Fibroblast of skin of right quadriceps (primary cell): ENCODE results near the gene CATSPER2.
"Not testable (repeated sequence)": the region's sequence is repeated elsewhere in the genome, so short reads cannot be mapped to it uniquely, and the experiment has no call there.

ENCODE experiments used
- DNase-seq: peaks from one replicate; pipeline ENCODE4 v3.0.0-alpha.2; 2013

The CATSPER2 gene

GRCh38 chr15:43592841-43593240 lies 55.8 kb downstream of the CATSPER2 start:
- not testable (repeated sequence) for DNase-seq

- not testable (repeated sequence) for DNase-seq
Observed at GRCh38 chr15:43589778-43590466, 58.7 kb downstream of the CATSPER2 start, which contains the start of gene PPIP5K1. PPIP5K1 (minus strand) TSS chr15:43590208; CDS start chr15:43584504, 5,704 bp downstream.
